ENCODE measurements around the gene TULP1. TPM values are rescaled to one million over a fixed set of nuclear protein-coding genes. Genes with fewer than 3 reads are reported as not detected.

Gene TULP1
- total RNA-seq, 1 experiment from 2014 or later: not detected

DNA sequence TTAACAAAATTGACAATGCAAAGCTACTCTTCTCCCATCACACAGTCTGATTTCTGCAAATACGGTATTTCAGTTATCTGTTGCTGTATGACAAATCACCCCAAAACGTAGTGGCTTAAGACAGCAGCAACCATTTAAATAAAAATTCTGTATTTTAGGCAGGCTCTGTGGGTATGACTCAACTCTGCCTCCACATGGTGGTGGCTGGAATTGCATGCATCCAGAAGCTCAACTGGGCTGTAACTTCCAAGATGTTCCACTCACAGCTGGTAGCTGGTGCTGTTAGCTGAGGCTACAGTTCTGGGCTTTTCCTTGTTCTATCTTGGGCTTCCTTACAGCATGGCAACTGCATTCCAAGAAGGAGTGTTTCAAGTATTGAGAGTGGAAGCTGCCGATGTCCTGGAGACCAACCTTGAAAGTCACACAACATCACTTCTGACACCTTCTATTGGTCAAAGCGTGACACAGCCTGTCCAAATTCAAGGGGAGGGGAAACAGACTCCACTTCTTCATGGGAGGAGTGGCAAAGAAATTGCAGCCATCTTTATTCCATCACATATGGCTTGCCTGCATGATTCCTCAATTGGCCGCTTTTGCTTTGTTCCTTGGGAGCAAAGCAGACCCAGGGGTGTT lies 39.7 kb upstream of the TULP1 start:
- DNase-seq: peak in 1 of 2 experiments; percentile 11
- intact Hi-C loops (cut with micrococcal nuclease; ENCODE audit: unreplicated experiment): no loop called here

DNA sequence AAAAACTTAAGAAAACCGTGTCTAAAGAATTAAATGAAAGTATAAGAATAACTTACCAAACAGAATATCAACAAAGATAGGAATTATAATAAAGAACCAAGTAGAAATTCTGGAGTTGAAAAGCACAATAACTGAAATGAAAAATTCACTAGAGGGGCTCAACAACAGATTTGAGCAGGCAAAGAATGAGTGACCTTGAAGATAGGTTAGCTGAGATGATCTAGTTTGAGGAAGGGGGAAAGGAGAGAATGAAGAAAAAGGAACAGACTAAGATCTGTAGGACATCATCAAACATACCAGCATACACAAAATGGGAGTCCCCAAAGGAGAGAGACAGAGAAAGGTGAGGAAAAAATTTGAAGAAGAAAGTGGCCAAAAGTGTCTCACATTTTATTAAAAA lies 37.7 kb upstream of the TULP1 start:
- Histone ChIP-seq H3K9me3 (ENCODE audit: insufficient read depth, low read depth) (0 out of 2 replicates have a peak, but pooled peaks cover 6% of the 10 kb centered on the region), H4K20me1 (ENCODE audit: insufficient read depth) (no peaks in the 10 kb centered on the region), H3F3A (ENCODE audit: insufficient read depth, low read depth) (no peaks in the 10 kb centered on the region), H3K4me1 (replicated peaks; ENCODE audit: insufficient read depth) (0 out of 2 replicates have a peak, but pooled peaks cover under 1% of the 10 kb centered on the region), H3K9me2 (ENCODE audit: insufficient read depth) (no peaks in the 10 kb centered on the region), H3K79me2 (ENCODE audit: low read depth) (no peaks in the 10 kb centered on the region), H3K4me3 (no peak overlapping the region), H3K27me3 (ENCODE audit: insufficient read depth, low read depth) (no peaks in the 10 kb centered on the region), H3K4me2 (no peak overlapping the region), H2AFZ (no peak overlapping the region), H3K27ac (no peak overlapping the region), H3K36me3 (ENCODE audit: low read depth) (no peaks in the 10 kb centered on the region)
- DNase-seq: no peak
- TF ChIP-seq CTCF (conservative IDR thresholded peaks at IDR 0.05): no peak
- no peak for TF ChIP-seq EZH2 (IDR thresholded peaks at IDR 0.05; ENCODE audit: low read depth)
- BruUV-seq (replicated peaks): no TSS peak
- POLR2A ChIA-PET (ENCODE audit: unreplicated experiment): no interaction called here
- CTCF ChIA-PET: interaction anchor here (0.6 kb wide), 1 partner anchor 25 kb away, joined by 9 read pairs; no protein-coding TSS in a partner anchor
- intact Hi-C loops (cut with micrococcal nuclease; ENCODE audit: unreplicated experiment): no loop called here

More for the DNA sequence above, 39.7 kb upstream of the TULP1 start:
- no peak overlapping the region for H3K4me2 ChIP-seq
- BruUV-seq (replicated peaks): no TSS peak
- H3K9me2 ChIP-seq (ENCODE audit: insufficient read depth): no peaks in the 10 kb centered on the region
- ChIA-PET POLR2A (ENCODE audit: unreplicated experiment) (no interaction called here), CTCF (interaction anchor here (0.5 to 0.6 kb wide), 2 partner anchors 35 to 204 kb away, joined by 5 read pairs; no protein-coding TSS in a partner anchor)
- 0 out of 2 replicates have a peak, but pooled peaks cover 6% of the 10 kb centered on the region for H3K9me3 ChIP-seq (ENCODE audit: insufficient read depth, low read depth)
- no peaks in the 10 kb centered on the region for H3F3A ChIP-seq (ENCODE audit: insufficient read depth, low read depth)
- H3K79me2 ChIP-seq (ENCODE audit: low read depth): no peaks in the 10 kb centered on the region
- no peak overlapping the region for H3K27ac ChIP-seq
- H3K27me3 ChIP-seq (ENCODE audit: insufficient read depth, low read depth): no peaks in the 10 kb centered on the region
- no peaks in the 10 kb centered on the region for H3K4me1 ChIP-seq (replicated peaks; ENCODE audit: insufficient read depth)
- no peak overlapping the region for H2AFZ ChIP-seq
- H3K4me3 ChIP-seq: no peak overlapping the region
- H3K36me3 ChIP-seq (ENCODE audit: low read depth): no peaks in the 10 kb centered on the region
- TF ChIP-seq CTCF (conservative IDR thresholded peaks at IDR 0.05) (peak; percentile 89), EZH2 (IDR thresholded peaks at IDR 0.05; ENCODE audit: low read depth) (no peak)
- no peaks in the 10 kb centered on the region for H4K20me1 ChIP-seq (ENCODE audit: insufficient read depth)

- ChIA-PET POLR2A (ENCODE audit: unreplicated experiment) (interaction anchor here (0.7 kb wide), 1 partner anchor 1050 kb away, joined by 4 read pairs; no protein-coding TSS in a partner anchor), CTCF (interaction anchor here (0.6 kb wide), 1 partner anchor 221 kb away, joined by 3 read pairs; no protein-coding TSS in a partner anchor)
- H3K4me2 ChIP-seq: no peak overlapping the region
- H3K79me2 ChIP-seq (ENCODE audit: low read depth): no peaks in the 10 kb centered on the region
- no peak overlapping the region for H3K27ac ChIP-seq
- intact Hi-C loops (cut with micrococcal nuclease; ENCODE audit: unreplicated experiment): no loop called here
- BruUV-seq (replicated peaks): no TSS peak
- no peak overlapping the region for H2AFZ ChIP-seq
- H3F3A ChIP-seq (ENCODE audit: insufficient read depth, low read depth): no peaks in the 10 kb centered on the region
- no peaks in the 10 kb centered on the region for H4K20me1 ChIP-seq (ENCODE audit: insufficient read depth)
- no peaks in the 10 kb centered on the region for H3K36me3 ChIP-seq (ENCODE audit: low read depth)
- no peaks in the 10 kb centered on the region for H3K27me3 ChIP-seq (ENCODE audit: insufficient read depth, low read depth)
- no peak for TF ChIP-seq EZH2 (IDR thresholded peaks at IDR 0.05; ENCODE audit: low read depth)
- no peak for TF ChIP-seq CTCF (conservative IDR thresholded peaks at IDR 0.05)
- 0 out of 2 replicates have a peak, but pooled peaks cover 6% of the 10 kb centered on the region for H3K9me3 ChIP-seq (ENCODE audit: insufficient read depth, low read depth)
- 0 out of 2 replicates have a peak, but pooled peaks cover 4% of the 10 kb centered on the region for H3K4me1 ChIP-seq (replicated peaks; ENCODE audit: insufficient read depth)
- DNase-seq: no peak
- no peak overlapping the region for H3K4me3 ChIP-seq
- no peaks in the 10 kb centered on the region for H3K9me2 ChIP-seq (ENCODE audit: insufficient read depth)
These were observed 35.0 kb upstream of the TULP1 start for GRCh38 chr6:35547676-35548075.

All from PC-9 (cell line).